Osteocyte (in vitro differentiated cells): ENCODE measurements around the gene CHIT1. TPM values are rescaled to one million over a fixed set of nuclear protein-coding genes. Genes with fewer than 3 reads are reported as not detected.
A peak's percentile ranks its signal among the peaks of the same experiment; 100 is the strongest.

ENCODE experiments used
- DNase-seq: peaks from one replicate; pipeline ENCODE4 v3.0.0; 2021; ENCODE audit warnings: mixed read lengths; ENCODE audit not compliant: unreplicated experiment; ENCODE audit errors: extremely low spot score
- H3K27ac Mint-ChIP-seq: one replicate; pipeline ENCODE4 v1.8.0; 2021; ENCODE audit warnings: mild to moderate bottlenecking, mixed read lengths; ENCODE audit not compliant: unreplicated experiment
- H3K27me3 Mint-ChIP-seq: one replicate; pipeline ENCODE4 v1.8.0; 2021; ENCODE audit warnings: mixed read lengths; ENCODE audit not compliant: unreplicated experiment
- H3K36me3 Mint-ChIP-seq: one replicate; pipeline ENCODE4 v1.8.0; 2021; ENCODE audit warnings: mixed read lengths; ENCODE audit not compliant: unreplicated experiment
- H3K4me1 Mint-ChIP-seq: one replicate; pipeline ENCODE4 v1.8.0; 2021; ENCODE audit warnings: mixed read lengths; ENCODE audit not compliant: unreplicated experiment
- H3K4me3 Mint-ChIP-seq: one replicate; pipeline ENCODE4 v1.8.0; 2021; ENCODE audit warnings: mild to moderate bottlenecking, moderate library complexity, mixed read lengths; ENCODE audit not compliant: unreplicated experiment
- H3K9me3 Mint-ChIP-seq: one replicate; pipeline ENCODE4 v1.8.0; 2021; ENCODE audit warnings: mixed read lengths; ENCODE audit not compliant: unreplicated experiment
- CTCF ChIP-seq: fragments of 200-600 bp; sonication (generic); IDR thresholded peaks from 2 replicates; pipeline ENCODE4 v1.5.0; 2021; ENCODE audit warnings: antibody characterized with exemption, mild to moderate bottlenecking, moderate library complexity
- total RNA-seq: library from RNA; stranded (reverse); gene quantifications from 2 replicates; pipeline ENCODE4 v1.2.1, GENCODE V29; 2021

CHIT1 gene
- total RNA-seq, 1 donor from 2014 or later = not detected

DNA sequence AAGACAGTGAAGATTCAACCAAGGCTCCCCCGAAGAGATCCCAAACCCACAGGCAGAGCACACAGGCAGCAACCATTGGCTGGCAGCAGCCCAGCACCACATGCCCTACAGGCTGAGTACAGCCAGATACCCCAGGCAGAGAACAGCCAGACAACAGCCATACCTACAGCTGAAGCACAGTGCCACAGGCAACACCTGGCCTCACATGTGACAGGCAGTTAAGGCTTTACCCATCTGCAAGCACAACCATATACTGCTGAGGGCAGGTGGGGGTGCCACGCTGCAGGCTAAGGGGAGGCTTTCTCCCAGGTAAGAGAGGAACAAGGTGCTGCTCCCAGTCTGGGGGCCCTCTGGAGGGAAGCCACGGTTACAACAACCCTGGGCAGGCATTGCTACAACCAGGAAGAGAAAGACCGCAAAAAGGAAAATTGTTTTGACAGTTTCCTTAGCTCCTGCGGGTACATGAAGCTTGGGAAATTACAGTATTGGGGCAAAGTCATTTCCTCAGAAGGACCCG is 12.3 kb downstream of the CHIT1 start:
- H3K4me1 Mint-ChIP-seq = no peaks in the 10 kb centered on the region
- H3K9me3 Mint-ChIP-seq = no peaks in the 10 kb centered on the region
- H3K27me3 Mint-ChIP-seq = peaks cover 52% of the 10 kb centered on the region
- TF ChIP-seq CTCF = no peak
- no peak overlapping the region for H3K4me3 Mint-ChIP-seq
- H3K36me3 Mint-ChIP-seq = no peaks in the 10 kb centered on the region
- H3K27ac Mint-ChIP-seq = no peak overlapping the region
- no peak for DNase-seq

- TF ChIP-seq CTCF = peak; percentile 87
- H3K4me1 Mint-ChIP-seq = no peaks in the 10 kb centered on the region
- peaks cover 57% of the 10 kb centered on the region for H3K27me3 Mint-ChIP-seq
- H3K27ac Mint-ChIP-seq = no peak overlapping the region
- no peak for DNase-seq
- H3K9me3 Mint-ChIP-seq = no peaks in the 10 kb centered on the region
- H3K4me3 Mint-ChIP-seq = no peak overlapping the region
- H3K36me3 Mint-ChIP-seq = no peaks in the 10 kb centered on the region
These were observed 13.0 kb downstream of the CHIT1 start for GRCh38 chr1:203216274-203217138.

GRCh38 chr1:203215573-203215972 is 13.9 kb downstream of the CHIT1 start:
- no peak for DNase-seq
- Mint-ChIP-seq H3K27me3 (peaks cover 61% of the 10 kb centered on the region), H3K4me1 (no peaks in the 10 kb centered on the region), H3K27ac (no peak overlapping the region), H3K36me3 (no peaks in the 10 kb centered on the region), H3K4me3 (no peak overlapping the region), H3K9me3 (no peaks in the 10 kb centered on the region)
- TF ChIP-seq CTCF = no peak

GRCh38 chr1:203214871-203215270 is 14.6 kb downstream of the CHIT1 start:
- Mint-ChIP-seq H3K9me3 (no peaks in the 10 kb centered on the region), H3K4me1 (no peaks in the 10 kb centered on the region), H3K27me3 (peaks cover 64% of the 10 kb centered on the region), H3K27ac (no peak overlapping the region), H3K36me3 (no peaks in the 10 kb centered on the region), H3K4me3 (no peak overlapping the region)
- DNase-seq = no peak
- TF ChIP-seq CTCF = no peak

GRCh38 chr1:203213126-203213525 is 16.3 kb downstream of the CHIT1 start:
- peaks cover 65% of the 10 kb centered on the region for H3K27me3 Mint-ChIP-seq
- TF ChIP-seq CTCF = no peak
- H3K9me3 Mint-ChIP-seq = no peaks in the 10 kb centered on the region

More at GRCh38 chr1:203213126-203213525, 16.3 kb downstream of the CHIT1 start:
- no peak for DNase-seq
- Mint-ChIP-seq H3K4me1 (no peaks in the 10 kb centered on the region), H3K4me3 (no peak overlapping the region), H3K27ac (no peak overlapping the region), H3K36me3 (no peaks in the 10 kb centered on the region)
